GM18519 (cell line): Measurements from ENCODE around the gene VASN.

Source experiments
- ATAC-seq: cut with Tn5 transposase; IDR thresholded peaks from one replicate; pipeline ENCODE4 v1.9.1; 2021; ENCODE audit warnings: mild to moderate bottlenecking, moderate library complexity; ENCODE audit not compliant: unreplicated experiment, low FRiP score

Gene VASN

GRCh38 chr16:4416200-4417032 lies 44.8 kb downstream of the VASN start, which contains the start of gene CORO7:
TSS of gene CORO7 (minus strand) at chr16:4416596. CDS start at chr16:4416518, 78 bp downstream.
- peak; percentile 45 for ATAC-seq

GRCh38 chr16:4419402-4419959 lies 47.8 kb downstream of the VASN start:
- ATAC-seq: no peak

DNA sequence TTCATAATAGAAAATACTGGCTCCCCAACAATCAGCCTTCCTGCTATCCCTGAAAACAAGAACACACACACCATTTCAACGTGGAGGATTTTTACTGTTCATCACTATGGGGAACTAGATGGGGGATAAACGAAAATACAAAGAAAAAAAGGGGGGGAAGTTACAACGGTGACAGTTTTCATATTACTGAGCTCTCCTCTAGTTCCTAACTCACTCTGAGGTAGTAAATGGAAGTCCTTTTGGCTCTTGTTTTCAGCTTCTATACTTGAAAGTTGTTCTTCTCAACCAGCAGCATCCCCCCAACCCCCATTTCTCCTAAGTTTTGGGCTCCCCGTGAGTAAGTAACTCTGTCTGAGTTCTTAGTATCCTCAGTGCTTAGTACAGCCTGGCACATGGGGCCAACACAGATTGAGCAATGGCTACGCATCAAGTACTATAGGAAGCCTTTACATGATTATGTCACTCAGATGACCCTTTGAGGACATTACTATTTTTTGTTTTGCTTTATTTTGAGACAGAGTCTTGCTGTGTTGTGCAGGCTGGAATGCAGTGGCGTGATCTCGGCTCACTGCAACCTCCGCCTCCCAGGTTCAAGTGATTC lies 49.0 kb downstream of the VASN start:
- ATAC-seq: no peak

- peak; percentile 78 for ATAC-seq
Measured at GRCh38 chr16:4425378-4426020, 53.9 kb downstream of the VASN start, which contains the start of gene DNAJA3. TSS of gene DNAJA3 (plus strand) at chr16:4425868. CDS start at chr16:4425882, 14 bp downstream.

DNA sequence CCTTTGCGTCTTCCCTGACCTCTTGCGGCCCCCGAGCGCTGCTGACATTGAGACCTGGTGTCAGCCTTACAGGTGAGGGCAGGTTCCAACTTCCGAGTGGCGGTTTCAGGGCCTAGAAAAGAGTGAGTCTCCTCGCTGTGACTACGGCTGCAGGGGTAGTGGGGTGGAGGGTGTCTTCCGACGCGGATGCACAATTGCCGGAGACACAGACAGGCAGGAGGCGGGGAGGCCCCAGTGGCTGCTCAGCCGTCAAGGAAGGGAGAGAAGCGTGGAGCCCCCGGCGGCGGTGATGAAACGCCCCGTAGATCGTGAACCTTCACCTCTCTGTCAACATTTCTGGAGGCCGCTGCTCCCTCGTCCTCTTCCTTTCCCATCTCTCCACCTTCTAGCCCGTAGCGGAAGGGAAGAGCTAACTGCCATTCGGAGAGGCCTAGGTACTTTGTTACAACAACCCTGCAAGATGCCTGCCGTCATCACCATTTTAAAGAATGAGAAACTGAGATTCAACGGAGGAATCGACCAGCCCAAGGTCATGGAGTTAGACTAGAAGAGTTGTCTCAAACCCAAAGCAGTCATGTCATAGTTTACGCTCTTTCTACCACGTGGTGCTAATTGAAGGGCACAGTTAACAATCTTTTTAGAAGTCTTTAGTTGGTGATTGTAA lies 54.5 kb downstream of the VASN start:
- ATAC-seq: no peak

DNA sequence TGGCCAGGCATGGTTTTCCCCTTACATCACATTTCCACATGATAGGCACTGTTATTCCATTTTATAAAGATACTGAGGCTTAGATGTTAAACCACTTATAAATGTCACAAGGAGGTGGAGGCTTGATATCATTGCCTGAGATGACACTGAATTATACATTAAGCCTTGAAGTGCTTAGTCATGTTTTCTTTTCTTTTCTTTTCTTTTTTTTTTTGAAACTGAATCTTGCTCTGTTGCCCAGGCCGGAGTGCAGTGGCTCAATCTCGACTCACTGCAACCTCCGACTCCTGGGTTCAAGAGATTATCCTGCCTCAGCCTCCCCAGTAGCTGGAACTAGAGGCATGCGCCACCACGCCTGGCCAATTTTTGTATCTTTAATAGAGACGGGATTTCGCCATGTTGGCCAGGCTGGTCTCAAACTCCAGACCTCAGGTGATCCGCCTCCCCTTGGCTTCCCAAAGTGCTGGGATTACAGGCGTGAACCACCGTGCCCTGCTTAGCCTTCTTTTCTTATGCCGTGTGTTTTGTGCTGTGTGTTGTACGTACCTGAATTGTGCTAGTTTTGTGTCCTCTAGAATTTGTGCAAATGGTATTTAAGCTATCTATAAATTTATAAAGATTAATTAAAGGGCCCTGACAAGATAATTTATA lies 55.2 kb downstream of the VASN start:
- ATAC-seq: no peak

- ATAC-seq: no peak
Measured at GRCh38 chr16:4428500-4428899, 56.9 kb downstream of the VASN start.

DNA sequence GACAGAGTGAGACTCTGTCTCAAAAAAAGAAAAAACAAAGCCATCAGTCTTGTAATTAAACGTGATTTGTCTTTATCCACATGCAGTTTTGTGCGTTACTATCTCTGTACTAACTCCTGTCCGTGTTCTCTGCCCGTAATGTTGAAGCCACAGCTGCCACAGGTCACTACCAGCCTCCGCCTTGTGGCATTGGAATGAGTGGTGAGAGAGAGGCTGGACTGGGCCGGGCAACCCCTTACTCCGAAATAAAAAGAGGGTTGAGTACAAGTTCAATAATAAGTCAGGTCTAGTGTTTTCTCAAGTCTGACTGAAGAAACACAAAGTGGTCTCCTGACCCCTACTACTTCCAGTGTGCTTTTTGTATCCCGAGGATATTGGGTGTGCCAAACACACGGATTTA lies 59.4 kb downstream of the VASN start:
- no peak for ATAC-seq
